ENCODE data around the gene F5. TPM values are rescaled to one million over a fixed set of nuclear protein-coding genes. Genes with fewer than 3 reads are reported as not detected.

The F5 gene
- total and polyA plus RNA-seq, 2 of the 13 experiments (the other 11 are each of a cell fraction or from before 2014, with no cell fraction given): 38.3 to 64.0 TPM

DNA sequence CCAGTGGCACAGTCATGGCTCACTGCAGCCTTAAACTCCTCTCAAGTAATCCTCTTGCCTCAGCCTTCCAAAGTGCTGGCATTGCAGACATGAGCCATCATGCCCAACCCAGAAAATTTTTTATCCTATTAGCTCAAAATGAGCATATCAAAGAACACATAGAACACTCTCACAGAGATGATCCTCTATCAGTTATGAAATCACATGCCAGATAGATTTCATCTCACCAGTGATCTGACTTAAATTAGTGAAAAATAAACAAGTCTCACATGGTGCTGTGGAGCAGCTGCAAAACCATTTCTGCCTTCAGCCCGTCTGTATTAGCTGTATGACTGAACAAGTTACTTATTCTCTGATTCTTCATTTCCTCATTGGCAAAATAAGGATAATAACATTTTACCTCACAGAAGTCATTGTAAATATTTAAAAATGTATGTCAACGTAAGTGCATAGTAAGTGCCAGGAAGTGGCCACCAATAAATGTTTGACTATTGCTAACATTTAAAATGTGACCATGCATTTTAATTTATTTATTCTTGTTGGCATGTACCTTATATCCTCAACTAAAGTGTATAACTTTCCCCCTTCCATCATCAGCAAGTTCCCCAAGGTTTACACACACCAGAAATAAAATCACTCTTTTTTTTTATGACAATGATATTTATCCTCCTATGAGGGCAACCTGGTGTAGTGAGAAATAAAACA, 71.6 kb downstream of the F5 start:
- Histone ChIP-seq H3K27ac (ENCODE audit: extremely low read length, insufficient read depth, low read length) (no peak overlapping the region), H3K4me1 (ENCODE audit: insufficient read depth, low read length) (peaks cover 15% of the 10 kb centered on the region), H3K9me3 (ENCODE audit: low read length) (no peaks in the 10 kb centered on the region), H3K4me2 (ENCODE audit: low read depth, low read length) (no peak overlapping the region), H2AFZ (ENCODE audit: low read length) (no peak overlapping the region), H3K79me2 (ENCODE audit: insufficient read depth, low read length) (no peaks in the 10 kb centered on the region), H4K20me1 (ENCODE audit: insufficient read depth, low read length) (no peaks in the 10 kb centered on the region), H3K36me3 (replicated peaks in 1 of 2; ENCODE audit: control insufficient read depth in 1 of 2, insufficient read depth in 2 of 2, low read length in 2 of 2) (peaks cover 20 to 59% of the 10 kb centered on the region in 2 experiments), H3K4me3 (replicated peaks in 1 of 3; ENCODE audit: insufficient read depth in 1 of 3, low read depth in 2 of 3, low read length in 3 of 3) (no peak overlapping the region), H3K9ac (ENCODE audit: insufficient read depth, low read depth, low read length) (no peak overlapping the region), H3K27me3 (ENCODE audit: control insufficient read depth in 1 of 2, insufficient read depth in 2 of 2, low read length in 2 of 2) (no peaks in the 10 kb centered on the region)
- no peak for TF ChIP-seq ZNF737 (CRISPR knock-in tag; IDR thresholded peaks at IDR 0.05; ENCODE audit: borderline replicate concordance)
- TF ChIP-seq RARG (CRISPR knock-in tag; IDR thresholded peaks at IDR 0.05; ENCODE audit: low read depth): no peak
- TF ChIP-seq ADNP (CRISPR knock-in tag; IDR thresholded peaks at IDR 0.05): no peak
- TF ChIP-seq PRPF4 (IDR thresholded peaks at IDR 0.05; ENCODE audit: low read depth, low read length, poor library complexity, severe bottlenecking): no peak
- TF ChIP-seq ZFP36 (IDR thresholded peaks at IDR 0.05; ENCODE audit: borderline replicate concordance, low read depth, low read length, partially characterized antibody): no peak
- no peak for TF ChIP-seq LCORL (IDR thresholded peaks at IDR 0.05)
- no peak for TF ChIP-seq LCORL (CRISPR knock-in tag; IDR thresholded peaks at IDR 0.05)
- TF ChIP-seq CAMTA2 (CRISPR knock-in tag; IDR thresholded peaks at IDR 0.05; ENCODE audit: borderline replicate concordance): no peak
- TF ChIP-seq, protein P1, sequence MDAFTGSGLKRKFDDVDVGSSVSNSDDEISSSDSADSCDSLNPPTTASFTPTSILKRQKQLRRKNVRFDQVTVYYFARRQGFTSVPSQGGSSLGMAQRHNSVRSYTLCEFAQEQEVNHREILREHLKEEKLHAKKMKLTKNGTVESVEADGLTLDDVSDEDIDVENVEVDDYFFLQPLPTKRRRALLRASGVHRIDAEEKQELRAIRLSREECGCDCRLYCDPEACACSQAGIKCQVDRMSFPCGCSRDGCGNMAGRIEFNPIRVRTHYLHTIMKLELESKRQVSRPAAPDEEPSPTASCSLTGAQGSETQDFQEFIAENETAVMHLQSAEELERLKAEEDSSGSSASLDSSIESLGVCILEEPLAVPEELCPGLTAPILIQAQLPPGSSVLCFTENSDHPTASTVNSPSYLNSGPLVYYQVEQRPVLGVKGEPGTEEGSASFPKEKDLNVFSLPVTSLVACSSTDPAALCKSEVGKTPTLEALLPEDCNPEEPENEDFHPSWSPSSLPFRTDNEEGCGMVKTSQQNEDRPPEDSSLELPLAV (CRISPR knock-in tag; conservative IDR thresholded peaks at IDR 0.05; ENCODE audit: low read depth): no peak
- no peak for TF ChIP-seq ZFP62 (CRISPR knock-in tag; IDR thresholded peaks at IDR 0.05)
- no peak for TF ChIP-seq RORA (CRISPR knock-in tag; IDR thresholded peaks at IDR 0.05)
- TF ChIP-seq NFYC (CRISPR knock-in tag; IDR thresholded peaks at IDR 0.05): no peak
- no peak for TF ChIP-seq CENPT (CRISPR knock-in tag; IDR thresholded peaks at IDR 0.05; ENCODE audit: low read depth)
- TF ChIP-seq ZNF619 (CRISPR knock-in tag; IDR thresholded peaks at IDR 0.05): no peak
- no peak for TF ChIP-seq SAFB2 (CRISPR knock-in tag; IDR thresholded peaks at IDR 0.05; ENCODE audit: borderline replicate concordance, low read depth)
- TF ChIP-seq GFI1 (CRISPR knock-in tag; IDR thresholded peaks at IDR 0.05; ENCODE audit: borderline replicate concordance): no peak
- DNase-seq (ENCODE audit: low spot score): no peak
- POLR2A ChIA-PET: no interaction called here
- in situ Hi-C loops (cut with HindIII; ENCODE audit: extremely low pct_ligation_motif_present, low pct_unique_long_range_greater_than_20kb) (no loop called here), intact Hi-C loops (cut with micrococcal nuclease; ENCODE audit: unreplicated experiment) (no loop called here)
- CTCF ChIA-PET (ENCODE audit: low intra/inter-chr PET ratio, low total read pairs): no interaction called here
- no peak for FAIRE-seq
- no TSS peak for BruUV-seq (replicated peaks)
- no peak for ATAC-seq
- WGBS (ENCODE audit: low lambda C conversion rate): 95% methylated on average over 2 of the region's 2 CpGs

Data from HepG2 (cell line).